K562 (cell line): ENCODE results near the gene FAM110D. TPM values are rescaled to one million over a fixed set of nuclear protein-coding genes. Genes with fewer than 3 reads are reported as not detected.
A peak's percentile ranks its signal among the peaks of the same experiment; 100 is the strongest.

Experiments used
- ADNP ChIP-seq: fragments of 200-800 bp; sonication (Bioruptor generic); IDR thresholded peaks from 2 replicates; pipeline ENCODE4 v1.6.1; 2016; ENCODE audit warnings: missing genetic modification characterization, missing compliant biosample characterization
- ARNT ChIP-seq, 2 experiments: fragments of 450-650 bp; IDR thresholded peaks; 2 replicates each; pipeline ENCODE4 v1.6.1; 2016; ENCODE audit warnings: mild to moderate bottlenecking in 1 of 2
- BCOR ChIP-seq: fragments of 450-650 bp; IDR thresholded peaks from 2 replicates; pipeline ENCODE4 v1.6.1; 2016
- CHD1 ChIP-seq: fragments of 200-600 bp; sonication (generic); IDR thresholded peaks from one replicate; pipeline ENCODE4 v1.6.1; 2012; ENCODE audit warnings: mild to moderate bottlenecking, moderate library complexity, low read length, inconsistent platforms
- FOXK1 ChIP-seq: sonication (generic); formaldehyde crosslinking; IDR thresholded peaks from 2 replicates; pipeline ENCODE4 v1.8.0; 2022; ENCODE audit warnings: missing genetic modification reagents, mild to moderate bottlenecking, borderline replicate concordance
- HMBOX1 ChIP-seq: sonication (generic); IDR thresholded peaks from 2 replicates; pipeline ENCODE4 v1.6.1; 2016
- MTA2 ChIP-seq: fragments of 450-650 bp; IDR thresholded peaks from 2 replicates; pipeline ENCODE4 v1.6.1; 2016; ENCODE audit warnings: low read depth
- NFE2 ChIP-seq: IDR thresholded peaks from 2 replicates; pipeline ENCODE4 v1.6.1; 2014; ENCODE audit warnings: antibody characterized with exemption, low read depth
- PML ChIP-seq: IDR thresholded peaks from 2 replicates; pipeline ENCODE4 v1.6.1; 2012; ENCODE audit warnings: low read length, inconsistent platforms
- POLR2AphosphoS5 ChIP-seq: IDR thresholded peaks from 2 replicates; pipeline ENCODE4 v1.6.1; 2011; ENCODE audit warnings: mild to moderate bottlenecking, low read depth, low read length, moderate library complexity; ENCODE audit not compliant: control insufficient read depth, insufficient read depth
- SMAD4 ChIP-seq: fragments of 250-450 bp; sonication (Bioruptor Pico); conservative IDR thresholded peaks from 2 replicates; pipeline ENCODE4 v1.8.0; 2021; ENCODE audit warnings: inconsistent platforms, mild to moderate bottlenecking, moderate library complexity
- TAF7 ChIP-seq: fragments of 450-650 bp; IDR thresholded peaks from 2 replicates; pipeline ENCODE4 v1.6.1; 2016; ENCODE audit warnings: missing genetic modification characterization, missing compliant biosample characterization
- ZNF121 ChIP-seq: sonication (generic); formaldehyde crosslinking; conservative IDR thresholded peaks from 2 replicates; pipeline ENCODE4 v1.8.0; 2022; ENCODE audit warnings: missing genetic modification reagents
- ZNF24 ChIP-seq: fragments of 450-650 bp; IDR thresholded peaks from 2 replicates; pipeline ENCODE4 v1.6.1; 2016
- ZNF561 ChIP-seq: fragments of 450-650 bp; formaldehyde crosslinking; conservative IDR thresholded peaks from 2 replicates; pipeline ENCODE4 v1.4.0; 2020; ENCODE audit warnings: mild to moderate bottlenecking, moderate library complexity
- ZNF76 ChIP-seq: fragments of 250-450 bp; sonication (Bioruptor Pico); IDR thresholded peaks from 2 replicates; pipeline ENCODE4 v1.4.0; 2020; ENCODE audit warnings: mild to moderate bottlenecking, moderate library complexity, borderline replicate concordance
- polyA plus RNA-seq, 8 experiments: library from polyadenylated mRNA; depleted of rRNA in 4 of 8; stranded (reverse) in 5 of 8; unstranded in 3 of 8; fragments of >200 nt; fragmentation: Nextera tagmentation in 2 of 8; fragmentation: Illumina TruSeq in 1 of 8; extraction: Ambion mirVana in 2 of 8; extraction: Trizol in 1 of 8; gene quantifications; 2 replicates each; pipeline versions ENCODE4 v1.2.1 to v1.2.3, GENCODE V29; 2011 to 2014; ENCODE audit warnings: inconsistent platforms in 1 of 8, missing spikeins in 1 of 8
- total RNA-seq, 7 experiments: library from RNA; depleted of rRNA in 6 of 7; stranded (reverse); fragments of >200 nt in 6 of 7; fragmentation: Illumina TruSeq in 2 of 7; extraction: Trizol in 2 of 7; gene quantifications; 2 replicates each; pipeline versions ENCODE4 v1.2.1 to v1.2.3, GENCODE V29; 2011 to 2021; ENCODE audit warnings: low replicate concordance in 1 of 7
- TF ChIP-seq, protein P1 (sequence below), 2 experiments: fragments of 450-650 bp; IDR thresholded peaks; 2 replicates each; pipeline ENCODE4 v1.6.1; 2016
- TF ChIP-seq, protein P2 (sequence below): sonication (generic); formaldehyde crosslinking; IDR thresholded peaks from 2 replicates; pipeline ENCODE4 v1.8.0; 2022; ENCODE audit warnings: missing genetic modification reagents, mild to moderate bottlenecking, moderate library complexity, borderline replicate concordance
- TF ChIP-seq, protein P3 (sequence below), 2 experiments: fragments of 450-650 bp in 1 of 2; IDR thresholded peaks; 2 replicates each; pipeline ENCODE4 v1.6.1; 2011 to 2017; ENCODE audit warnings: low read depth in 2 of 2, antibody characterized with exemption in 1 of 2, borderline replicate concordance in 1 of 2, low read length in 1 of 2, mild to moderate bottlenecking in 1 of 2, mixed read lengths in 1 of 2; ENCODE audit not compliant: control insufficient read depth in 1 of 2

Gene FAM110D
- total and polyA plus RNA-seq, 9 of the 15 experiments (the other 6 are each of a cell fraction or from before 2014, with no cell fraction given) = 0.04 to 1.1 (median 0.33) TPM

DNA sequence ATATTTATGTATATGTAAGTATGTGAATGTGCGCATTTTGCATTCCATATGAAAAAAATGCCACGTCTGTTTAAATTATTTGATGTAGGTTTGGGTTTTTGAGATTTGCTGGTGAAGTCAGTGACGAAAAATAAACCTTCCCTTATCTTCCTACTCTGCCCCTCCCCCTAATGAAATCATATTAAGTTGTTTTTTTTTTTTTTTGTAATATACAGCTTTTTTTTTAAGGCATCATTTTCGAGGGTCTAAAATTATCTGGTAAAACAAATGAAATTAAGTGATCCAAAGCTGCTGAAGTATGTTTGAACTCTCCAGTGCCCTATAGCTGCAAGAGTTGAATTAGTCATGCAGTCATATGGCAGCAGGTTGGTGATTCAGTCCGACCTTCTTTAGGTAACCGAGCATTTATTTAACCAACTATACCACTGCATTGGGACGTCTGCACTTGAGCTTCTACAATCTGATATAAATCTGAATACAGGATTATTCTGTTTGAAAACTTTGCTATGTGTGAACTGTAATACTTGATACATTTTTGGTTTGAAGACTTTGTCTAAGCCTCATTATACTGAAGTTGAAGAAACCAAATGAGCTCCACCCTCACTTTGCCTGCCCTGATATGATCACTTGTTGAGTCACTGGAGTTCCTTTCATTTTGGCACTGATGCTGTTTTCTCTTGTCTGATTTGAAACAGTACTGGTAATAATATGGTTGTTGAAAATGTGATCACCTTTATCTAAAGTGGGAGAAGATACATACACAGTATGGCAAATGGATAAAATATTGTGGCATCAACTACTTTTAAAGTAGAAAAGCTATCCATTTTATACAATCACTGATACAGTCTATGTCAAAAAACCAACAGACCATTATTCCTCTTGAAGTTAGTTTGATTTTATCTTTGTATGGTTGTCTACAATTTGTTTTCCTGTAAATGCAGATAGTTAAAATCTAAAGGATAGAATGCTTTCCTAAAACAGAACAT, 35.6 kb upstream of the FAM110D start (continued):
- TF ChIP-seq ARNT (IDR thresholded peaks at IDR 0.05) (peak; percentile 21 to 62; a peak in 1 of 4 replicates), NFE2 (peak; percentile 90), BCOR (no peak), ZNF76 (no peak), POLR2AphosphoS5 (peak; percentile 31; the same call in 1 of the 2 replicates), ADNP (peak; percentile 30; the same call in 1 of the 2 replicates), CHD1 (no peak), TAF7 (tag) (no peak), PML (0 out of 2 replicates have a peak, but pooled peaks have one; percentile 39), MTA2 (peak; percentile 15; the same call in 1 of the 2 replicates), ZNF561 (CRISPR knock-in tag) (no peak), HMBOX1 (peak; percentile 95), ZNF24 (0 out of 2 replicates have a peak, but pooled peaks have one; percentile 10), SMAD4 (CRISPR knock-in tag) (peak; percentile 53), ZNF121 (no peak), FOXK1 (CRISPR knock-in tag) (no peak)
- TF ChIP-seq, protein P1, sequence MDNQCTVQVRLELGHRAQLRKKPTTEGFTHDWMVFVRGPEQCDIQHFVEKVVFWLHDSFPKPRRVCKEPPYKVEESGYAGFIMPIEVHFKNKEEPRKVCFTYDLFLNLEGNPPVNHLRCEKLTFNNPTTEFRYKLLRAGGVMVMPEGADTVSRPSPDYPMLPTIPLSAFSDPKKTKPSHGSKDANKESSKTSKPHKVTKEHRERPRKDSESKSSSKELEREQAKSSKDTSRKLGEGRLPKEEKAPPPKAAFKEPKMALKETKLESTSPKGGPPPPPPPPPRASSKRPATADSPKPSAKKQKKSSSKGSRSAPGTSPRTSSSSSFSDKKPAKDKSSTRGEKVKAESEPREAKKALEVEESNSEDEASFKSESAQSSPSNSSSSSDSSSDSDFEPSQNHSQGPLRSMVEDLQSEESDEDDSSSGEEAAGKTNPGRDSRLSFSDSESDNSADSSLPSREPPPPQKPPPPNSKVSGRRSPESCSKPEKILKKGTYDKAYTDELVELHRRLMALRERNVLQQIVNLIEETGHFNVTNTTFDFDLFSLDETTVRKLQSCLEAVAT (IDR thresholded peaks at IDR 0.05) = peak in 1 of 2 experiments; percentile 33; a peak in 1 of 4 replicates
- TF ChIP-seq, protein P2, sequence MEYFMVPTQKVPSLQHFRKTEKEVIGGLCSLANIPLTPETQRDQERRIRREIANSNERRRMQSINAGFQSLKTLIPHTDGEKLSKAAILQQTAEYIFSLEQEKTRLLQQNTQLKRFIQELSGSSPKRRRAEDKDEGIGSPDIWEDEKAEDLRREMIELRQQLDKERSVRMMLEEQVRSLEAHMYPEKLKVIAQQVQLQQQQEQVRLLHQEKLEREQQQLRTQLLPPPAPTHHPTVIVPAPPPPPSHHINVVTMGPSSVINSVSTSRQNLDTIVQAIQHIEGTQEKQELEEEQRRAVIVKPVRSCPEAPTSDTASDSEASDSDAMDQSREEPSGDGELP (CRISPR knock-in tag) = no peak; the same call in 1 of the 2 replicates
- TF ChIP-seq, protein P3, sequence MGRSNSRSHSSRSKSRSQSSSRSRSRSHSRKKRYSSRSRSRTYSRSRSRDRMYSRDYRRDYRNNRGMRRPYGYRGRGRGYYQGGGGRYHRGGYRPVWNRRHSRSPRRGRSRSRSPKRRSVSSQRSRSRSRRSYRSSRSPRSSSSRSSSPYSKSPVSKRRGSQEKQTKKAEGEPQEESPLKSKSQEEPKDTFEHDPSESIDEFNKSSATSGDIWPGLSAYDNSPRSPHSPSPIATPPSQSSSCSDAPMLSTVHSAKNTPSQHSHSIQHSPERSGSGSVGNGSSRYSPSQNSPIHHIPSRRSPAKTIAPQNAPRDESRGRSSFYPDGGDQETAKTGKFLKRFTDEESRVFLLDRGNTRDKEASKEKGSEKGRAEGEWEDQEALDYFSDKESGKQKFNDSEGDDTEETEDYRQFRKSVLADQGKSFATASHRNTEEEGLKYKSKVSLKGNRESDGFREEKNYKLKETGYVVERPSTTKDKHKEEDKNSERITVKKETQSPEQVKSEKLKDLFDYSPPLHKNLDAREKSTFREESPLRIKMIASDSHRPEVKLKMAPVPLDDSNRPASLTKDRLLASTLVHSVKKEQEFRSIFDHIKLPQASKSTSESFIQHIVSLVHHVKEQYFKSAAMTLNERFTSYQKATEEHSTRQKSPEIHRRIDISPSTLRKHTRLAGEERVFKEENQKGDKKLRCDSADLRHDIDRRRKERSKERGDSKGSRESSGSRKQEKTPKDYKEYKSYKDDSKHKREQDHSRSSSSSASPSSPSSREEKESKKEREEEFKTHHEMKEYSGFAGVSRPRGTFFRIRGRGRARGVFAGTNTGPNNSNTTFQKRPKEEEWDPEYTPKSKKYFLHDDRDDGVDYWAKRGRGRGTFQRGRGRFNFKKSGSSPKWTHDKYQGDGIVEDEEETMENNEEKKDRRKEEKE (IDR thresholded peaks at IDR 0.05; ENCODE audit: borderline replicate concordance in 1 of 2, control insufficient read depth in 1 of 2, low read depth in 2 of 2, low read length in 1 of 2) = no peak
